NCI-H1092 (cell line): Measurements from ENCODE around the gene SERPINC1.
"Not testable (repeated sequence)": the region's sequence is repeated elsewhere in the genome, so short reads cannot be mapped to it uniquely, and the experiment has no call there.

Source experiments
- DNase-seq: peaks from one replicate; lab custom pipeline; 2025; lab: John Stamatoyannopoulos, UW

Gene SERPINC1

DNA sequence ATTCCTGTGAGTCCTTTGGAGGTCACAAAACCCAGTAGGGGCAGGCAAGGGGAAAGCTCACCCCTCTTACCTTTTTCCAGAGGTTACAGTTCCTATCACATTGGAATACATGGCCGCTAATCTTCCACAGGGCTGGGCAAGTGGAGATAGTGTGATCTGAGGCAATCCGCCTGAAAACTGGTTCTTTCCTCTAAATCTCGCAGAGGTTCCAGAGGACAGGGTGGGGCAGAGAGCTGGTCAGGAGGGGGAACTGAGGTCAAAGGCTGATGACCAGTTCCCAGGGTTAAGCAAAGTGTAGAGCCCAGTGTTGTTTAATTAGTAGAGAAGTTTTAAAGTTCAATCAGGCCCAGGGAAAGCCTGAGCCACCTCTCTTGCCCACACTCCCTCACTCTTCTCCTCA is at the start of gene SERPINC1:
SERPINC1 (minus strand) TSS at position 179 of the 400 bp plus-strand sequence; CDS start at position 111, 68 bp downstream.
- DNase-seq = no peak

GRCh38 chr1:173965896-173966295 is 48.8 kb upstream of the SERPINC1 start:
- DNase-seq = not testable (repeated sequence)

DNA sequence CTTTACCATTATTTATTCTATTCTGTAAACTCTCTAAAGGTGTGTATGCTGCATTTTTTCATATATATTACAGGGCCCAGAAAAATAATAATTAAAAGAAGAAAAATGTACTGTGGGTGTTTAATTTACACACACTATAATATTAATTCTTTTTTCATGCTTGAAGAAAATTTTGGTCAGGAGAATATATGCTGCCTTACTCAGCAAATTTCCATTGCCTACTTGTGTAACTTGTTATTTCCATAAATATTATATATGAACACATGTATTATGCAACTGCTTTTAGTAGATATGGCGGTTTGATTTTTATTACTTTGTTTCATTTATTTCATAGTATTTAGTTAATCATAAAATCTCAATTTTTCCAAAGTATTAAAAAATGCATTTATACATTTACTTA is 46.4 kb upstream of the SERPINC1 start:
- DNase-seq = no peak

- no peak for DNase-seq
These were observed 43.5 kb upstream of the SERPINC1 start for GRCh38 chr1:173960625-173961024.

- no peak for DNase-seq
These were observed 37.1 kb upstream of the SERPINC1 start for GRCh38 chr1:173954179-173954578.

- DNase-seq = no peak
These were observed 31.5 kb upstream of the SERPINC1 start for GRCh38 chr1:173948594-173948993.

DNA sequence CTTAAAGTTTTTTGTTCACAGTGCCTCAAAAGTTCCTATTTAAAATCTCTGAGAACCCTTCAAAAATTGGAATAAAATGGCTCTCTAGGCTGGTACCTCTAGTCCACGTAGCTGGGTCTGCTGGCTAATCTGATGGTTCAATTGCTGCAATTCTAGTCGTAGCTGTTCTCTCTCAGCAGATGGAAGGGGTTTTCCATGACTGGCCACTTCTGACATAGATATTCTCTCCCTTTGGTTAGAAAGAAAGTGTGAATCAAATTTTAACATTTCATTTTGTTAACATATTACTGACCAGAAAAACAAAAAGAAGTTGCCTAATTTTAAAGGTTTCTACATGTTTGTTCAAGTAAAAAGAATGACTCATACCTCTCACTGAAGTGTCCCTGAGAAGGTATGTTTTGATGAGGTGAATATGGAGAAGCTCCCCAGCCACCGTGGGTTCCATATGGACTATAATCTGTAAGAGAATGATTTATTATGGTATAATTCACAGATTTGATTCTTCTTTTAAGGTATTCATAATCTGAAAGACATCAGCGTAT is 29.3 kb upstream of the SERPINC1 start:
- DNase-seq = no peak

GRCh38 chr1:173937062-173937461 is 19.9 kb upstream of the SERPINC1 start:
- no peak for DNase-seq

- DNase-seq = no peak
These were observed 17.3 kb upstream of the SERPINC1 start for GRCh38 chr1:173934440-173934839.

DNA sequence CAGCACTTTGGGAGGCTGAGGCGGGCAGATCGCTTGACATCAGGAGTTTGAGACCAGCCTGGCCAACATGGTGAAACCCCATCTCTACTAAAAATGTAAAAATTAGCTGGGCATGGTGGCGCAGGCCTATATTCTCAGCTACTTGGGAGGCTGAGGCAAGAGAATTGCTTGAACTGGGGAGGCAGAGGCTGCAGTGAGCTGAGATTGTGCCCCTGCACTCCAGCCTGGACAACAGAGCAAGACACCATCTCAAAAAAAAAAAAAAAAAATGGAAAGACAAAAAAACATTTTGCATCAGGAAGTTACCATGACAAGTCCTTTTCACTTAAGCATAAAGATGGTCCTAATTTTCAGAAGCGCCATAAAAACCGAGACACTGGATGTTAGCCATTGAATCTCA is 13.4 kb upstream of the SERPINC1 start:
- DNase-seq = not testable (repeated sequence)

DNA sequence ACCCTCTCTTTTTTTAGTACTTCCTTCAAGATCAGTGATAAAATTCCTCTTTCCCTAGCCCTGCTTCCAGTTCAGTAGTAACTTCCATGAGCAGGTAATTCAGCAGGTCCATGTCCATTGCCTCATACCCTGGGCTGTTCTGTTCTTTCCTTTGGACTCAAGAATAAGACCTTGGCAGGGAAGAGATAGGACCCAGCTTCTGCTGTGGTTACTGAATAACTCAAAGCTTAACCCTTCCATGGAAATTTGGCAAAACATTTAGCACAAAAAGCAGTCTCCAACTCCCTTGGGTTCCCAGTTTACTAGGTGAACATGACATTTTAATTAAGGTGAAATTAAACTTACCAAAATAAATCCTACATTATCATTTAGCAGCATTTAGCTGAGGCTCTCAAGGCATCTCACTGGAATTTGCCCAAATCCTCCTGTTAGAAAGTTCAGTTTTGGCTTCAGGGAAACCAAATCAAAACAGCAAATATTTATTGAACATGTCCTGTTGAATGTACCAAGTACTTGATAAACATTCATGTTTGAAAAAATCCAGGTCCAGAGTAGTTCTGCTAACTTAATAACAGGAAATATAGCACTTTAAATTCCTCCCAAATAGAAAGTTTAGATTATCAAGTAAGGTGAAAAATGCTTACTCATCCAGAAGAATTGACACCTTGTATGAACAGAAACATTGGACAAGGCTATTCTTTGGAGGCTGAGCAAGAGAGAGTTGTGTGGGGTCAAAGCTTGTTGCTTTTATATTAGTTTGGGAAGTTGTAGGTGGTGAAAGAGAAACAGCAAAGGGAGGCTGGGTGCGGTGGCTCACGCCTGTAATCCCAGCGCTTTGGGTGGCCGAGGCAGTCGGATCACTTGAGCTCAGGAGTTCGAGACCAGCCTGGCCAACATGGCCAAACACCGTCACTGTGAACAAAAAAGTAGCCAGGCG is 8.4 kb upstream of the SERPINC1 start:
- DNase-seq = no peak

DNA sequence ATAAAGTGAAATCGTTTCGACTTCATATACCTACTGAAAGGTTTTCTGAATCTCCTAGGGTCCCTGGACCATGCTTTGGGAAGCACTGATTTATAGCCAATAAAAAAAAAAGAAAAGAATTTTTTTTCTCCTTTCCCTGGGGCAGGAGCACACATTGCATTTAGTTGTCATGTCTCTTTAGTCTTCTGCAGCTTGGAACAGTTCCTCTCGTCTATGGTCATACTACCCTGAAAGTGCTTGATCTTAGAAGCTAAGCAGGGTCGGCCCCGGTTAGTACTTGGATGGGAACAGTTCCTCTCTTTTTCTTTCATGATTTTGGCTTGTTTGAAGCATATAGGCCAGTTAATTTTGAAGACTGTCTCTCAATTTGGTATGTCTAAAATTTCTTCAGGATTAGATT is 3.7 kb upstream of the SERPINC1 start:
- no peak for DNase-seq

- no peak for DNase-seq
These were observed 737 bp upstream of the SERPINC1 start for GRCh38 chr1:173917635-173918493.

GRCh38 chr1:173916667-173917066 is 460 bp downstream of the SERPINC1 start:
- no peak for DNase-seq

DNA sequence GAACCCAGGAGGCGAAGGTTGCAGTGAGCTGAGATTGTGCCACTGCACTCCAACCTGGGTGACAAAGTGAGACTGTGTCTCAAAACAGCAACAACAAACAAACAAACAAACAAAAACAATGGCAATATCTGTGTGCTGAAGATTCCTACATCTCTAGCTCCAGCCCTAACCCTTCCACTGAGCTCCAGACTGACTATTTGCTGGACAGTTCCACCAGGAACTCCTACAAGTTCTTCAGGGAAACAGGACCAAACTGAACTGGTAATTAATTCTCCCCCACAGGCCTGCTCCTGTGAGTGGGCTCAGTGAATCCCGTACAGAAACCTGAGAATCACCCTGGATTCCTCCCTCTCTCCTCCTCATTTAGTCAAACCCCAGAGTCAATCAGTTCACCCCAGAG is 1.5 kb downstream of the SERPINC1 start:
- DNase-seq = no peak

DNA sequence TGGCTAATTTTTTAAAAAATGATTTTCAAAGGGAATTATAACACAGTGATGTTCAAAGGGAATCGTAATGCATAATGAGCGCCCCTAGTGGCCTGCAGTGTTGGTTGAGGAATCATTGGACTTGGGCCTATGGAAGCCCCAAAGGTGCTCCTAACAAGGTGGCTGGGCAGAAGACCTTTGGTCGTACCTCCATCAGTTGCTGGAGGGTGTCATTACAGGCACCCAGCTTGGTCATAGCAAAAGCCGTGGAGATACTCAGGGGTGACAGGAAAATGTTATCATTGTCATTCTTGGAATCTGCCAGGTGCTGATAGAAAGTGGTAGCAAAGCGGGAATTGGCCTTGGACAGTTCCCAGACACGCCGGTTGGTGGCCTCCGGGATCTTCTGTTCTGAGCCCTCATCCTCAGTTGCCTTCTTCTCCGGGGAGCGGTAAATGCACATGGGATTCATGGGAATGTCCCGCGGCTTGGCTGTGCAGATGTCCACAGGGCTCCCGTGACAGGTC is 2.7 kb downstream of the SERPINC1 start:
- no peak for DNase-seq

DNA sequence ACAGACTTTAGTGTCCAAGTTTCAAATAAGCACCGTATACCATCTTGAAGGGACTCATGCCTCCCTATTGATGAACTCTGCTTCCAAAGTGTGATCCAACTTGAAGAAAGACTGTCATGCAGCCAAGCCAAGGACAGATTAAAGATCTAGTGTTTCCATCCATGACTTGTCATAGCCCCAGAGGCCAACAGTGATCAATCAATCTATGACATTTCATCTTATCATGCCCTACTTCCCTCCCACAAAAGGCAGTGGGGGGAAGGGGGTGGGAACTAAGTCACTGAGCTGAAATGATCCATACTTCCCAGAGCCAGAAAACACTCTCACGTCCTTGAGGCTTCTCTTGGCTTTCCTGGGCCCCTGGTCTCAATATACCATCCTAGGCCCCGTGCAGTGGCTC is 4.0 kb downstream of the SERPINC1 start:
- no peak for DNase-seq

- DNase-seq = no peak
These were observed 13.1 kb downstream of the SERPINC1 start for GRCh38 chr1:173903827-173904531.

DNA sequence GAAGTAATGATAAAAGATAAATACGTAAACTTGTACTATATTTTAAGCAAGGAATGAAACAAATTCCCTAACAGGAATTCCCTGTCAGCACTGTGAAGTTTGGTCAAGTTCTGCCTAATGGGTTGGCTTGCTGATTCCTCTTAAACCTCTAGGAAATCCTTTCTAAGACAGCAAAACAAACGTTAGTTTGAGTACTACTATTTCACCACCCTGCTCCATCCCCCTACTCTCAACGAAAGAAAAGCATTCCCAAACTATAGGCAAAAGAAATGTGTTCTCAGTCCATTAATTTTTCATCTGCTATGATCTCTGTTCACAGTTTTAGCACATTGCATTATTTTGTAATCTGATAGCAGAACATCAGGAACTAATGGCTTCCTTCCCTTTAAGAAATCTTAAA is 16.1 kb downstream of the SERPINC1 start:
- no peak for DNase-seq

DNA sequence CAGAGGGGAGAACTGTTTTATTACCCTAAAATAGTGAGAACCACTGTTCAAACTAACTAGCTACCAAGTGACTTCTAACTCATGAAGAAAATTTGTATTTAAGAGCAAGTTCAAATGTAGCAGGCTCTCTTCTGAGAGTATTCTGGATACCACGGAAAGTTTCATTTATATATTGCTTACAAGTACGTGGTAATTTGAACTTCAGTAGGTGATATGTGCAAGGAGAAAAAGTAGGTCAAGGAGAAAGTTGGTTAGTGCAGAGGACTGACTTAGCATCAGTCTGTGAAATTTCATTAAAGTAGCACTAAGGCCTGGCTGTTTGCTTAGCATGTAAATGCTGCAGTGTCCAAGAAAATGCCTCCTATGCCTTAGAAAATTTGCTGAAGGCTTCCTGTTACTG is 16.7 kb downstream of the SERPINC1 start:
- DNase-seq = no peak

- no peak for DNase-seq
These were observed 22.9 kb downstream of the SERPINC1 start for GRCh38 chr1:173894189-173894588.

DNA sequence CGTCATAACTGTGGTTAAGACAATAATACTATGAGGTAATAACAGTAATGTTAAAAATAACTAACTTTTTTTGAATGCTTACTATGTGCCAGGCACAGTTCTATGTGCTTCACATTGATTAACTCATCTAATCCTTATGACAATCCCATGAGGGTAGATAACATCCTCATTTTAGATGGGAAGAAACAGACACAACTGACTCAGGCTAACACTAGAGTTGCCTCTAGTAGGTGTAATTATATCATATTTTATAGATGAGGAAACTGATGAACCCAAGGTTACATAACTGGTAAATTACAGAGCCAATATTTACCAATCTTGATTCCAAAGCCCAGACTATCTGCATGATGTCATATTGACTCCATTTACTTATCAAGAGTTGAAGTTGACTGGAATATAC is 23.5 kb downstream of the SERPINC1 start:
- no peak for DNase-seq
